ENCODE results near the gene USP36.
A peak's percentile ranks its signal among the peaks of the same experiment; 100 is the strongest.

Gene USP36

GRCh38 chr17:78774956-78775571, 65.5 kb downstream of the USP36 start:
- peak overlapping the region; percentile 54 for H3K4me3 ChIP-seq (ENCODE audit: low read length)
- TF ChIP-seq ZNF274 (IDR thresholded peaks at IDR 0.05; ENCODE audit: low read depth, low read length) = no peak

GRCh38 chr17:78774453-78774852, 66.2 kb downstream of the USP36 start:
- H3K4me3 ChIP-seq (ENCODE audit: low read length) = peak overlapping the region; percentile 54

GRCh38 chr17:78771758-78772382, 68.7 kb downstream of the USP36 start:
- no peak for TF ChIP-seq ZNF274 (IDR thresholded peaks at IDR 0.05; ENCODE audit: low read depth, low read length)

More at GRCh38 chr17:78774453-78774852, 66.2 kb downstream of the USP36 start:
- no peak for TF ChIP-seq ZNF274 (IDR thresholded peaks at IDR 0.05; ENCODE audit: low read depth, low read length)

GRCh38 chr17:78769196-78769773, 71.3 kb downstream of the USP36 start:
- no peak for TF ChIP-seq ZNF274 (IDR thresholded peaks at IDR 0.05; ENCODE audit: low read depth, low read length)
- H3K4me3 ChIP-seq (ENCODE audit: low read length) = no peak overlapping the region

More at GRCh38 chr17:78771758-78772382, 68.7 kb downstream of the USP36 start:
- peak overlapping the region; percentile 61; the same call in 1 of the 2 replicates for H3K4me3 ChIP-seq (ENCODE audit: low read length)

GRCh38 chr17:78767806-78768205, 72.8 kb downstream of the USP36 start:
- H3K4me3 ChIP-seq (ENCODE audit: low read length) = peak overlapping the region; percentile 34; the same call in 1 of the 2 replicates
- no peak for TF ChIP-seq ZNF274 (IDR thresholded peaks at IDR 0.05; ENCODE audit: low read depth, low read length)

- no peak overlapping the region for H3K4me3 ChIP-seq (ENCODE audit: low read length)
- no peak for TF ChIP-seq ZNF274 (IDR thresholded peaks at IDR 0.05; ENCODE audit: low read depth, low read length)
Measured at GRCh38 chr17:78766743-78767294, 73.8 kb downstream of the USP36 start.

- TF ChIP-seq ZNF274 (IDR thresholded peaks at IDR 0.05; ENCODE audit: low read depth, low read length) = no peak
- H3K4me3 ChIP-seq (ENCODE audit: low read length) = no peak overlapping the region
Measured at GRCh38 chr17:78766225-78766624, 74.4 kb downstream of the USP36 start.

GRCh38 chr17:78765821-78766220, 74.8 kb downstream of the USP36 start:
- no peak for TF ChIP-seq ZNF274 (IDR thresholded peaks at IDR 0.05; ENCODE audit: low read depth, low read length)

GRCh38 chr17:78764871-78765270, 75.7 kb downstream of the USP36 start:
- no peak for TF ChIP-seq ZNF274 (IDR thresholded peaks at IDR 0.05; ENCODE audit: low read depth, low read length)

More at GRCh38 chr17:78765821-78766220, 74.8 kb downstream of the USP36 start:
- no peak overlapping the region for H3K4me3 ChIP-seq (ENCODE audit: low read length)

GRCh38 chr17:78763561-78763960, 77.1 kb downstream of the USP36 start:
- H3K4me3 ChIP-seq (ENCODE audit: low read length) = no peak overlapping the region
- no peak for TF ChIP-seq ZNF274 (IDR thresholded peaks at IDR 0.05; ENCODE audit: low read depth, low read length)

More at GRCh38 chr17:78764871-78765270, 75.7 kb downstream of the USP36 start:
- H3K4me3 ChIP-seq (ENCODE audit: low read length) = no peak overlapping the region

GRCh38 chr17:78761789-78762406, 78.7 kb downstream of the USP36 start:
- H3K4me3 ChIP-seq (ENCODE audit: low read length) = no peak overlapping the region
- TF ChIP-seq ZNF274 (IDR thresholded peaks at IDR 0.05; ENCODE audit: low read depth, low read length) = no peak

- H3K4me3 ChIP-seq (ENCODE audit: low read length) = peak overlapping the region; percentile 54; the same call in 1 of the 2 replicates
Measured at GRCh38 chr17:78759969-78760352, 80.7 kb downstream of the USP36 start.

GRCh38 chr17:78759203-78759968, 81.2 kb downstream of the USP36 start:
- TF ChIP-seq ZNF274 (IDR thresholded peaks at IDR 0.05; ENCODE audit: low read depth, low read length) = no peak
- H3K4me3 ChIP-seq (ENCODE audit: low read length) = peak overlapping the region; percentile 54; the same call in 1 of the 2 replicates

More at GRCh38 chr17:78759969-78760352, 80.7 kb downstream of the USP36 start:
- TF ChIP-seq ZNF274 (IDR thresholded peaks at IDR 0.05; ENCODE audit: low read depth, low read length) = no peak
